ENCODE measurements around the gene SLC4A1AP. TPM values are rescaled to one million over a fixed set of nuclear protein-coding genes. Genes with fewer than 3 reads are reported as not detected.

SLC4A1AP gene
- total and polyA plus RNA-seq, 2 donors (not counting 1 experiment from before 2014, with no cell fraction given), result 8.9 to 23.1 TPM

DNA sequence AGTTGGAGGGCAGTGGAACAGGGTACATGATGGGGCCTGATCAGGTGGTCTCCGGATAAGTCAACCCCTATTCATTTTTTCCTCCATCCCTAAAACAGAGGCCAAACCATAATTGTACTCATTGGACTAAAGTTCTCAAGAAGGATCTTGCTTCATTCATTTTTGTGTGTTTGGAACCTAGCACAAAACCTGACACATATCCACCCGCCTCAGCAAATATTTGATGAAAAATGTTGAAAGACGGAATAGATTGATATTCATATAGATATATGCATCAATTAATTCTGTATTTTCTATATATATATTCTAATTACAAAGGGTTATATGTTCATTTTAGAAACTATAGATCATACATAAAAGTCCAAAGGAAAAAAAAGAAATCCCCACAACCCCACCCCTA lies 21.9 kb downstream of the SLC4A1AP start:
- H3K36me3 ChIP-seq (replicated peaks in 1 of 2; ENCODE audit: control extremely low read depth in 1 of 2, control insufficient read depth in 1 of 2, extremely low read depth in 1 of 2, insufficient read depth in 2 of 2, low read length in 1 of 2), result peaks cover 2 to 61% of the 10 kb centered on the region in 2 experiments
- DNase-seq, result no peak
- H3K9me3 ChIP-seq (ENCODE audit: control extremely low read depth in 1 of 3, control insufficient read depth in 2 of 3, insufficient read depth in 1 of 3, low read length in 2 of 3), result no peaks in the 10 kb centered on the region
- no CpG with 5 or more reads among the region's 3 CpGs for WGBS (ENCODE audit: insufficient coverage)
- H3K4me2 ChIP-seq (replicated peaks; ENCODE audit: low read depth, low read length, poor library complexity, severe bottlenecking), result no peak overlapping the region
- peaks cover 5% of the 10 kb centered on the region for H3K4me1 Mint-ChIP-seq
- ATAC-seq (ENCODE audit: low read depth), result no peak
- no peak overlapping the region for H3K9ac ChIP-seq (ENCODE audit: low read length)
- H3K4me3 ChIP-seq (ENCODE audit: control extremely low read depth in 1 of 5, extremely low read depth in 1 of 5, insufficient read depth in 1 of 5, low read depth in 2 of 5, low read length in 4 of 5), result no peak overlapping the region
- no peaks in the 10 kb centered on the region for H3K27me3 ChIP-seq (replicated peaks in 1 of 4; ENCODE audit: control extremely low read depth in 1 of 4, control insufficient read depth in 3 of 4, insufficient read depth in 4 of 4, low read length in 3 of 4)
- H3K4me1 ChIP-seq (ENCODE audit: control insufficient read depth in 2 of 2, insufficient read depth in 2 of 2, low read length in 2 of 2), result no peaks in the 10 kb centered on the region
- H3K27ac Mint-ChIP-seq, result no peak overlapping the region
- H3K79me2 ChIP-seq (ENCODE audit: control insufficient read depth, insufficient read depth, low read length), result no peaks in the 10 kb centered on the region
- no peaks in the 10 kb centered on the region for H3K27me3 Mint-ChIP-seq
- no peak overlapping the region for H3K4me3 Mint-ChIP-seq
- H3K27ac ChIP-seq (ENCODE audit: low read length in 2 of 2), result no peak overlapping the region
- ChIA-PET POLR2A (no interaction called here), CTCF (no interaction called here)
- intact Hi-C loops (cut with micrococcal nuclease), result loop anchor here (10.0 kb wide), 1 partner anchor 241 kb away; the partner anchor contains the start of gene KRTCAP3
- TF ChIP-seq, protein P1, sequence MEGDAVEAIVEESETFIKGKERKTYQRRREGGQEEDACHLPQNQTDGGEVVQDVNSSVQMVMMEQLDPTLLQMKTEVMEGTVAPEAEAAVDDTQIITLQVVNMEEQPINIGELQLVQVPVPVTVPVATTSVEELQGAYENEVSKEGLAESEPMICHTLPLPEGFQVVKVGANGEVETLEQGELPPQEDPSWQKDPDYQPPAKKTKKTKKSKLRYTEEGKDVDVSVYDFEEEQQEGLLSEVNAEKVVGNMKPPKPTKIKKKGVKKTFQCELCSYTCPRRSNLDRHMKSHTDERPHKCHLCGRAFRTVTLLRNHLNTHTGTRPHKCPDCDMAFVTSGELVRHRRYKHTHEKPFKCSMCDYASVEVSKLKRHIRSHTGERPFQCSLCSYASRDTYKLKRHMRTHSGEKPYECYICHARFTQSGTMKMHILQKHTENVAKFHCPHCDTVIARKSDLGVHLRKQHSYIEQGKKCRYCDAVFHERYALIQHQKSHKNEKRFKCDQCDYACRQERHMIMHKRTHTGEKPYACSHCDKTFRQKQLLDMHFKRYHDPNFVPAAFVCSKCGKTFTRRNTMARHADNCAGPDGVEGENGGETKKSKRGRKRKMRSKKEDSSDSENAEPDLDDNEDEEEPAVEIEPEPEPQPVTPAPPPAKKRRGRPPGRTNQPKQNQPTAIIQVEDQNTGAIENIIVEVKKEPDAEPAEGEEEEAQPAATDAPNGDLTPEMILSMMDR (IDR thresholded peaks at IDR 0.05), result no peak
- no peaks in the 10 kb centered on the region for H4K20me1 ChIP-seq (ENCODE audit: control insufficient read depth, insufficient read depth, low read length, poor library complexity, severe bottlenecking)
- no peak overlapping the region for H2AFZ ChIP-seq (ENCODE audit: insufficient read depth, low read depth, low read length, poor library complexity, severe bottlenecking)
- H3K9me3 Mint-ChIP-seq (ENCODE audit: insufficient read depth), result no peaks in the 10 kb centered on the region

- no CpG with 5 or more reads among the region's 1 CpG for WGBS (ENCODE audit: insufficient coverage)
- no peaks in the 10 kb centered on the region for H3K9me3 ChIP-seq (ENCODE audit: control extremely low read depth in 1 of 3, control insufficient read depth in 2 of 3, insufficient read depth in 1 of 3, low read length in 2 of 3)
- H3K4me2 ChIP-seq (replicated peaks; ENCODE audit: low read depth, low read length, poor library complexity, severe bottlenecking), result no peak overlapping the region
- no peak overlapping the region for H3K27ac ChIP-seq (ENCODE audit: low read length in 2 of 2)
- no peaks in the 10 kb centered on the region for H3K27me3 ChIP-seq (replicated peaks in 1 of 4; ENCODE audit: control extremely low read depth in 1 of 4, control insufficient read depth in 3 of 4, insufficient read depth in 4 of 4, low read length in 3 of 4)
- ATAC-seq (ENCODE audit: low read depth) (no peak), DNase-seq (no peak)
- H3K4me1 ChIP-seq (ENCODE audit: control insufficient read depth in 2 of 2, insufficient read depth in 2 of 2, low read length in 2 of 2), result no peaks in the 10 kb centered on the region
- no peak overlapping the region for H3K9ac ChIP-seq (ENCODE audit: low read length)
- CTCF ChIA-PET, result interaction anchor here (0.7 kb wide), 1 partner anchor 16 kb away, joined by 3 read pairs; no protein-coding TSS in a partner anchor
- no peaks in the 10 kb centered on the region for H3K27me3 Mint-ChIP-seq
- no peak overlapping the region for H2AFZ ChIP-seq (ENCODE audit: insufficient read depth, low read depth, low read length, poor library complexity, severe bottlenecking)
- H3K9me3 Mint-ChIP-seq (ENCODE audit: insufficient read depth), result no peaks in the 10 kb centered on the region
- no peak overlapping the region for H3K27ac Mint-ChIP-seq
- H3K4me3 ChIP-seq (ENCODE audit: control extremely low read depth in 1 of 5, extremely low read depth in 1 of 5, insufficient read depth in 1 of 5, low read depth in 2 of 5, low read length in 4 of 5), result no peak overlapping the region
- no peak for TF ChIP-seq EZH2 (IDR thresholded peaks at IDR 0.05; ENCODE audit: borderline replicate concordance, insufficient read depth, low read depth, low read length, poor library complexity, severe bottlenecking)
- TF ChIP-seq, protein P1 (IDR thresholded peaks at IDR 0.05), result no peak
- intact Hi-C loops (cut with micrococcal nuclease), result loop anchor here (10.0 kb wide), 1 partner anchor 242 kb away; the partner anchor contains the start of gene KRTCAP3
- H4K20me1 ChIP-seq (ENCODE audit: control insufficient read depth, insufficient read depth, low read length, poor library complexity, severe bottlenecking), result no peaks in the 10 kb centered on the region
- H3K36me3 ChIP-seq (replicated peaks in 1 of 2; ENCODE audit: control extremely low read depth in 1 of 2, control insufficient read depth in 1 of 2, extremely low read depth in 1 of 2, insufficient read depth in 2 of 2, low read length in 1 of 2), result peaks cover 2 to 47% of the 10 kb centered on the region in 2 experiments
- no peak overlapping the region for H3K4me3 Mint-ChIP-seq
- POLR2A ChIA-PET, result no interaction called here
- no peaks in the 10 kb centered on the region for H3K79me2 ChIP-seq (ENCODE audit: control insufficient read depth, insufficient read depth, low read length)
- peaks cover 5% of the 10 kb centered on the region for H3K4me1 Mint-ChIP-seq
These were observed 23.5 kb downstream of the SLC4A1AP start for GRCh38 chr2:27687232-27687631.
